Endothelial cell of umbilical vein (primary cell): Measurements from ENCODE around the gene GKN2.

ENCODE experiments used
- POLR2A ChIP-seq: IDR thresholded peaks from 2 replicates; pipeline ENCODE4 v1.6.1; 2012; ENCODE audit warnings: low read depth, mild to moderate bottlenecking, control low read depth, low read length
- TF ChIP-seq, protein P1 (sequence below), 2 donors: IDR thresholded peaks; 1 replicate in 1 of 2; 2 replicates in 1 of 2; pipeline ENCODE4 v1.5.1; 2011; ENCODE audit warnings: low read length in 2 of 2, mild to moderate bottlenecking in 2 of 2, moderate library complexity in 2 of 2, control low read depth in 1 of 2, inconsistent platforms in 1 of 2, low read depth in 1 of 2; ENCODE audit not compliant: insufficient read depth in 1 of 2; ENCODE audit errors: extremely low read depth in 1 of 2

DNA sequence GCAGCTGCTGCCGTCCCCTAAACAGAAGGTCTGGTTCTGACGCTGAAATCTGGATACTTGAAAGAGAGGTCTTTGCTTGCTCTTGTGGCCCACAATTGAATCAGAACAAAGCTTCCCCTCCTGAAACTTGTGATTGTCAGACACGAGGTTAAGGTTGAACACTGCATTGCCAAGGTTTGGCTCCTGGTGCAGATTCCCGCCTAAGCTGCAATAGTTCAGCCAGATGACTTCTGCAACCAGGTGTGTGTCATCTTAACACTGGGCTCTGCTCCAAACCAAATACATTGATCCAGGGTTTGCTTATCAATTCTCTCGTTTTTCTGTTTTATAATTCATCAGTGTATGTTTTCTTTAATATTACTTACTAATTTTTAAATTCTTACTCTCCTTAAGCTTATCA is 36.3 kb upstream of the GKN2 start:
- TF ChIP-seq POLR2A: no peak
- TF ChIP-seq, protein P1, sequence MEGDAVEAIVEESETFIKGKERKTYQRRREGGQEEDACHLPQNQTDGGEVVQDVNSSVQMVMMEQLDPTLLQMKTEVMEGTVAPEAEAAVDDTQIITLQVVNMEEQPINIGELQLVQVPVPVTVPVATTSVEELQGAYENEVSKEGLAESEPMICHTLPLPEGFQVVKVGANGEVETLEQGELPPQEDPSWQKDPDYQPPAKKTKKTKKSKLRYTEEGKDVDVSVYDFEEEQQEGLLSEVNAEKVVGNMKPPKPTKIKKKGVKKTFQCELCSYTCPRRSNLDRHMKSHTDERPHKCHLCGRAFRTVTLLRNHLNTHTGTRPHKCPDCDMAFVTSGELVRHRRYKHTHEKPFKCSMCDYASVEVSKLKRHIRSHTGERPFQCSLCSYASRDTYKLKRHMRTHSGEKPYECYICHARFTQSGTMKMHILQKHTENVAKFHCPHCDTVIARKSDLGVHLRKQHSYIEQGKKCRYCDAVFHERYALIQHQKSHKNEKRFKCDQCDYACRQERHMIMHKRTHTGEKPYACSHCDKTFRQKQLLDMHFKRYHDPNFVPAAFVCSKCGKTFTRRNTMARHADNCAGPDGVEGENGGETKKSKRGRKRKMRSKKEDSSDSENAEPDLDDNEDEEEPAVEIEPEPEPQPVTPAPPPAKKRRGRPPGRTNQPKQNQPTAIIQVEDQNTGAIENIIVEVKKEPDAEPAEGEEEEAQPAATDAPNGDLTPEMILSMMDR (IDR thresholded peaks at IDR 0.05; ENCODE audit: extremely low read depth in 1 of 2, insufficient read depth in 1 of 2, low read depth in 1 of 2, low read length in 2 of 2): no peak
